ENCODE measurements around the gene PIAS4. TPM values are rescaled to one million over a fixed set of nuclear protein-coding genes. Genes with fewer than 3 reads are reported as not detected.

Gene PIAS4
- total RNA-seq, 4 donors from 2014 or later: 23.0 to 32.4 (median 26.3) TPM

DNA sequence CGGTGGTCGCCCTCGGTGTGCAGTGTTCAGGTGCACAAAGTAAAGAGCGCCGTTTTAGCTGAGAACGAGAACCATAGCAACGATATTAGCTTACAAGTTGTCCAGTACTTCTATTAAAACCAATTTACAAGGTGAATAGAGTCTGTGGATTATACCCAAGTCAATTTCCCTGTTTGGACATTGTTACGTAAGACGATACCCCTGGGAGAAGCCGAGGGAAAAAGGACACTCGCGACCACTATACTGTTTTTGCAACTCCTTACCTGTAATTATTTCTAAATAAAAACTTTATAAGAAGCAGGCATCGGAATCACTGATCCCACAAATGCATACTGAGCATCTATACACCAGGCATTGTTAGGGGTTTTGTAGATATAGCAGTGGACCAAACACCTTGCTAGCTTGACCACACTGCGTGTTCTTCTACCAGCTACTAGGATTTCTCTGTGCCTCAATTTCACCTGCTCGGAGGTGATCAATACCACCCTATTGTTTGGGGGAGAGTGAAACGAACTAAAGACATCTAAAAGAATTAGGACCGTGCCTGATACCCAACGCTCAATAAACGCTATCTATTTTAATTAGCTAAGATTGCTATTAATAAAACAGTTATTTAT is 21.8 kb upstream of the PIAS4 start:
- H3K27ac ChIP-seq: peak overlapping the region; percentile 46 to 94 (median 90)
- H3K27me3 ChIP-seq: no peaks in the 10 kb centered on the region
- 4 to 5% methylated on average over 18 to 19 of the region's 19 CpGs for WGBS, 2 donors
- TF ChIP-seq POLR2A (IDR thresholded peaks at IDR 0.05) (no peak), EP300 (IDR thresholded peaks at IDR 0.05) (no peak)
- TF ChIP-seq, protein P1, sequence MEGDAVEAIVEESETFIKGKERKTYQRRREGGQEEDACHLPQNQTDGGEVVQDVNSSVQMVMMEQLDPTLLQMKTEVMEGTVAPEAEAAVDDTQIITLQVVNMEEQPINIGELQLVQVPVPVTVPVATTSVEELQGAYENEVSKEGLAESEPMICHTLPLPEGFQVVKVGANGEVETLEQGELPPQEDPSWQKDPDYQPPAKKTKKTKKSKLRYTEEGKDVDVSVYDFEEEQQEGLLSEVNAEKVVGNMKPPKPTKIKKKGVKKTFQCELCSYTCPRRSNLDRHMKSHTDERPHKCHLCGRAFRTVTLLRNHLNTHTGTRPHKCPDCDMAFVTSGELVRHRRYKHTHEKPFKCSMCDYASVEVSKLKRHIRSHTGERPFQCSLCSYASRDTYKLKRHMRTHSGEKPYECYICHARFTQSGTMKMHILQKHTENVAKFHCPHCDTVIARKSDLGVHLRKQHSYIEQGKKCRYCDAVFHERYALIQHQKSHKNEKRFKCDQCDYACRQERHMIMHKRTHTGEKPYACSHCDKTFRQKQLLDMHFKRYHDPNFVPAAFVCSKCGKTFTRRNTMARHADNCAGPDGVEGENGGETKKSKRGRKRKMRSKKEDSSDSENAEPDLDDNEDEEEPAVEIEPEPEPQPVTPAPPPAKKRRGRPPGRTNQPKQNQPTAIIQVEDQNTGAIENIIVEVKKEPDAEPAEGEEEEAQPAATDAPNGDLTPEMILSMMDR (IDR thresholded peaks at IDR 0.05): no peak
- H3K9me3 ChIP-seq: no peaks in the 10 kb centered on the region
- H3K4me3 ChIP-seq: peak overlapping the region; percentile 61 to 99 (median 84)
- DNase-seq (ENCODE audit: low spot score in 2 of 2): no peak
- H3K36me3 ChIP-seq: peaks cover 12 to 35% (median 31%) of the 10 kb centered on the region in 3 donors
- H3K4me1 ChIP-seq: peaks cover 3 to 62% (median 29%) of the 10 kb centered on the region in 4 donors

DNA sequence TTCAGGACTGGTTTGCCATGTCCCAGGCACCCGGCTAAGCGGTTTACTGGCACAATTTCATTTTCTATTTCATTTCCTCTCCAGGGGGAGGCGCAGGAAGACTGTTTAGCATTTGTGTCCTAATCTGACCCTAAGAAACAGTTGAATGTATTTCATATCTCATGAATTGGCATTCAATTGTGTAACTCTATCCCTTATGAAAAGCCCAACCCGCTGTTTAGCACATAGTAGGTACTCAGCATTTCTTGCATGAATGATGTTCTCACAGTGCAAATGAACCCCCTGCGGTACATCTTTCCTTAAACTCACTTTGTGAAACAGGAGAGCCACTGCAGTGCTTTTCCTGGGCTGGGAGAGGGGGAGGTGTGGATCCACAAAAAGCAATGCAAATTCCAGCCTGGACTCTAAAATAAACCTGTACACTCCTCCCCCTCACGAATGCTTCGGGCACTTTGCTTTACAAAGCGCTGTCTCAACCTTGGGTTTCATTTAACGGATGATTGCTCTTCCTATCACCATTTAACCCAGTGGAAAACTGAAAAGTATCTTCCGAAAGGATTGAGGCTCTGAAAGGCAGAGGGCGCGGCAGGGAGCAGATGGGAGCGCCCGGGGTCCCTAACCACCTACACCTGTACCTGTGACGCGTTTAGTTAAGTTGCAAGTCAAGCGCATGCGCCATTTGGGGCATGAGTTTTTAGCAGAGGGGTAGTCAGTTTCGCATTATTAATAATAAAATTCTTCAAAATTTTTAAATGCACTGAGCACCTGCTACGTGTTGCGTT is 21.1 kb upstream of the PIAS4 start:
- Histone ChIP-seq H3K4me3 (peak overlapping the region; percentile 4 to 99 (median 68)), H3K27me3 (no peaks in the 10 kb centered on the region), H3K36me3 (peaks cover 9 to 28% (median 24%) of the 10 kb centered on the region in 3 donors), H3K9me3 (no peaks in the 10 kb centered on the region), H3K4me1 (peaks cover 3 to 58% (median 29%) of the 10 kb centered on the region in 4 donors), H3K27ac (peak overlapping the region; percentile 46 to 94 (median 90))
- TF ChIP-seq EP300 (IDR thresholded peaks at IDR 0.05) (peak in 1 of 2 donors; percentile 19), POLR2A (IDR thresholded peaks at IDR 0.05) (no peak)
- TF ChIP-seq, protein P1 (IDR thresholded peaks at IDR 0.05): peak; percentile 56 to 81 (median 60)
- DNase-seq (ENCODE audit: low spot score in 2 of 2): peak in 1 of 2 donors; percentile 56
- WGBS, 2 donors: 4 to 8% methylated on average over 21 of the region's 21 CpGs

DNA sequence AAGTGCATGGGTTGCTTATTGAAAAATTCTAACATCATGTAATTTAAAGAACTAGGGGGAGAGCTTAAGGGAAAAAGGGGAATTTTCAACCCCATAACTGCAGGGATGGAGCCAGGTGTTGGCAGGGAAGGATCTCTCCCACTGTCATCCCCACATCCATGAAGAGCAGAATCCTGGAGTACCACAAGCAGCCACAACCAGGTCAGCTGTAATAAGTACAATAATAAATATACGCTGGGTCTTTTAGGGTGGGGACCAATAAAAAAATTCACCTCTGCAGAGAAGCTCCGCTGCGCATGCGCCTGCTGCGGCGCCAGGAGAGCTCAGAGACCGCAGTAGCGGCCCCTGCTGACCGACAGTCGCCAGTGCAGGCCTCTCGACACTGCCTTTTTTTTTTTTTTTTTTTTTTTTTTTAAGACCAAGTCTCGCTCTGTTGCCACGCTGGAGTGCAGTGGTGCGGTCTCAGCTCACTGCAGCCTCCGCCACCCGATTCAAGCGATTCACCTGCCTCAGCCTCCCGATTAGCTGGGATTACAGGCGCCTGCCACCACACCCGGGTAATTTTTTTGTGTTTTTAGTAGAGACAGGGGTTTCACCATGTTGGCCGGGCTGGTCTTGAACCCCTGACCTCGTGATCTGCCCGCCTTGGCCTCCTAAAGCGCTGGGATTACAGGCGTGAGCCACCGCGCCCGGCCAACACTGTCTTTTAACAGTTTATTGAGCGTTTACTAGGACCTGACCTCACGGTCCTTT is 19.7 kb upstream of the PIAS4 start:
- peak; percentile 75 to 83 for DNase-seq (ENCODE audit: low spot score in 2 of 2)
- H3K27me3 ChIP-seq: no peaks in the 10 kb centered on the region
- peaks cover 3 to 45% (median 29%) of the 10 kb centered on the region in 4 donors for H3K4me1 ChIP-seq
- peak overlapping the region in 2 of 4 donors; percentile 4 to 26 for H3K4me3 ChIP-seq
- H3K27ac ChIP-seq: no peak overlapping the region
- TF ChIP-seq, protein P1 (IDR thresholded peaks at IDR 0.05): peak; percentile 59 to 92 (median 85)
- no peak for TF ChIP-seq POLR2A (IDR thresholded peaks at IDR 0.05)
- WGBS, 2 donors: 10 to 11% methylated on average over 27 to 30 of the region's 30 CpGs
- H3K36me3 ChIP-seq: peaks cover 4 to 15% (median 11%) of the 10 kb centered on the region in 3 donors
- H3K9me3 ChIP-seq: no peaks in the 10 kb centered on the region

DNA sequence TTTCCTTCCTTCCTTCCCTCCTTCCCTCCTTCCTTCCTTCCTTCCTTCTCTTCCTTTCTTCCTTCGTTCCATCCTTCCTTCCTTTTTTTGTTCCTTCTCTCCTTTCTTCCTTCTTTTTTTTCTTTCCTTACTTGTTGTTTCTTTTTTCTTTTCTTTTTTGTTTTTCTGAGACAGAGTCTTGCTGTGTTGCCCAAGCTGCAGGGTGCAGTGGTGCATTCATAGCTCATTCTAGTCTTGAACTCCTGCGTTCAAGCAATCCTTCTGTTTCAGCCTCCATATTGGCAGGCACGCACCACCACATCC is 16.8 kb upstream of the PIAS4 start:
- H3K4me3 ChIP-seq: no peak overlapping the region
- H3K27me3 ChIP-seq: no peaks in the 10 kb centered on the region
- peaks cover 3 to 30% (median 15%) of the 10 kb centered on the region in 4 donors for H3K4me1 ChIP-seq
- no peaks in the 10 kb centered on the region for H3K9me3 ChIP-seq
- H3K27ac ChIP-seq: no peak overlapping the region
- no peak for TF ChIP-seq EP300 (IDR thresholded peaks at IDR 0.05)
- TF ChIP-seq, protein P1 (IDR thresholded peaks at IDR 0.05): no peak
- TF ChIP-seq POLR2A (IDR thresholded peaks at IDR 0.05): no peak
- no peak for DNase-seq (ENCODE audit: low spot score in 2 of 2)
- H3K36me3 ChIP-seq: no peaks in the 10 kb centered on the region
- 79 to 81% methylated on average over 3 of the region's 3 CpGs for WGBS, 2 donors
